Transverse colon (tissue), 4 donors: ENCODE measurements around the gene ZNF264. TPM values are rescaled to one million over a fixed set of nuclear protein-coding genes. Genes with fewer than 3 reads are reported as not detected.

ENCODE experiments used
- DNase-seq: peaks from one replicate; pipeline ENCODE4 v3.0.0-alpha.2; 2019
- H3K27ac ChIP-seq, 4 donors: fragments of 200-600 bp; sonication (generic); 2 replicates each; pipeline ENCODE4 v1.5.1; 2016 to 2018; ENCODE audit warnings: inconsistent platforms in 4 of 4
- H3K27me3 ChIP-seq: fragments of 200-600 bp; sonication (generic); 2 replicates; pipeline ENCODE4 v1.5.1; 2017; ENCODE audit warnings: inconsistent platforms
- H3K36me3 ChIP-seq, 4 donors: fragments of 200-600 bp; sonication (generic); 2 replicates each; pipeline ENCODE4 v1.5.1; 2017 to 2019; ENCODE audit warnings: inconsistent platforms in 4 of 4
- H3K4me1 ChIP-seq, 4 donors: fragments of 200-600 bp; sonication (generic); 2 replicates each; pipeline ENCODE4 v1.5.1; 2017 to 2020; ENCODE audit warnings: inconsistent platforms in 4 of 4
- H3K4me3 ChIP-seq, 4 donors: fragments of 200-600 bp; sonication (generic); 1 replicate in 1 of 4; 2 replicates in 3 of 4; pipeline versions ENCODE4 v1.5.1 to v1.6.1; 2017 to 2019; ENCODE audit warnings: inconsistent platforms in 4 of 4
- H3K9me3 ChIP-seq, 2 donors: fragments of 200-600 bp; sonication (generic); 2 replicates each; pipeline ENCODE4 v1.5.1; 2017 to 2019; ENCODE audit warnings: inconsistent platforms in 2 of 2
- EP300 ChIP-seq: sonication (generic); formaldehyde crosslinking; IDR thresholded peaks from one replicate; pipeline ENCODE4 v1.6.1; 2017; ENCODE audit warnings: antibody characterized with exemption, low read depth
- POLR2A ChIP-seq: fragments of 450-650 bp; IDR thresholded peaks from one replicate; pipeline ENCODE4 v1.6.1; 2016; ENCODE audit warnings: antibody characterized with exemption, mild to moderate bottlenecking, moderate library complexity
- POLR2AphosphoS5 ChIP-seq, 3 donors: sonication (generic); formaldehyde crosslinking; IDR thresholded peaks; one replicate each; pipeline ENCODE4 v1.6.1; 2016; ENCODE audit warnings: antibody characterized with exemption in 3 of 3
- WGBS, 2 donors: methylation state at CpG; one replicate each; pipeline ENCODE4 v1.1.5; 2018; ENCODE audit warnings: low coverage in 1 of 2; 5-methylcytosine and 5-hydroxymethylcytosine counted together
- in situ Hi-C, 4 donors: fragments of 200-750 bp; cut with MboI; loops; one replicate each; pipeline versions ENCODE4 v1.15.0 to v1.15.1; 2017; ENCODE audit warnings: low sequenced_read_pairs in 3 of 4, low pct_ligation_motif_present in 1 of 4, low pct_unique_long_range_greater_than_20kb in 1 of 4
- intact Hi-C: fragments of 100-400 bp; cut with DNase I; formaldehyde crosslinking; loops from one replicate; pipeline ENCODE4 v1.15.1; 2023; ENCODE audit warnings: low total_unique reads
- total RNA-seq, 4 donors: library from RNA; depleted of rRNA; stranded (reverse); fragments of >200 nt; gene quantifications; one replicate each; pipeline ENCODE4 v1.1.0, GENCODE V29; 2016
- TF ChIP-seq, protein P1 (sequence below), 5 experiments: fragments of 200-600 bp in 3 of 5; fragments of 450-650 bp in 2 of 5; sonication (generic) in 3 of 5; IDR thresholded peaks; 1 replicate in 2 of 5; 2 replicates in 3 of 5; pipeline ENCODE4 v1.5.1; 2016 to 2017; ENCODE audit warnings: antibody characterized with exemption in 5 of 5, inconsistent platforms in 3 of 5, mild to moderate bottlenecking in 2 of 5, moderate library complexity in 1 of 5

ZNF264 gene
- total RNA-seq, 4 donors from 2014 or later: 24.3 to 166 (median 35.6) TPM

DNA sequence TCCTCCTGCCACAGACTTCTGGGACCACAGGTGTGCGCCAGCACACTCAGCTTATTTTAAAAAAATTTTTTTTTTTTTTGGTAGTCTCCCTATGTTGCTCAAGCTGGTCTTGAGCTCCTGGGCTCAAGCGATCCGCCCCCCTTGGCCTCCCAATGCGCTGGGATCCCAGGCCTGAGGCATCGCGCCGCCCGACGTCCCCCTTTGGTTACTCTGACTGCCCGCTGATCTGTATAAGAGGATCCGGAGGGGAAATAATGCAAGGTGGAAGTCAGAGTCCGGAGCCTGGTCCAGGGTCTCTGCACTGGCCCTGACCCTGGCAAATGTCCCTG lies 48.6 kb downstream of the ZNF264 start:
- H3K9me3 ChIP-seq: no peaks in the 10 kb centered on the region
- intact Hi-C loops: loop anchor here (2.0 kb wide), 1 partner anchor 41 kb away; the partner anchor contains the start of gene ZNF460
- TF ChIP-seq, protein P1, sequence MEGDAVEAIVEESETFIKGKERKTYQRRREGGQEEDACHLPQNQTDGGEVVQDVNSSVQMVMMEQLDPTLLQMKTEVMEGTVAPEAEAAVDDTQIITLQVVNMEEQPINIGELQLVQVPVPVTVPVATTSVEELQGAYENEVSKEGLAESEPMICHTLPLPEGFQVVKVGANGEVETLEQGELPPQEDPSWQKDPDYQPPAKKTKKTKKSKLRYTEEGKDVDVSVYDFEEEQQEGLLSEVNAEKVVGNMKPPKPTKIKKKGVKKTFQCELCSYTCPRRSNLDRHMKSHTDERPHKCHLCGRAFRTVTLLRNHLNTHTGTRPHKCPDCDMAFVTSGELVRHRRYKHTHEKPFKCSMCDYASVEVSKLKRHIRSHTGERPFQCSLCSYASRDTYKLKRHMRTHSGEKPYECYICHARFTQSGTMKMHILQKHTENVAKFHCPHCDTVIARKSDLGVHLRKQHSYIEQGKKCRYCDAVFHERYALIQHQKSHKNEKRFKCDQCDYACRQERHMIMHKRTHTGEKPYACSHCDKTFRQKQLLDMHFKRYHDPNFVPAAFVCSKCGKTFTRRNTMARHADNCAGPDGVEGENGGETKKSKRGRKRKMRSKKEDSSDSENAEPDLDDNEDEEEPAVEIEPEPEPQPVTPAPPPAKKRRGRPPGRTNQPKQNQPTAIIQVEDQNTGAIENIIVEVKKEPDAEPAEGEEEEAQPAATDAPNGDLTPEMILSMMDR (IDR thresholded peaks at IDR 0.05): no peak
- TF ChIP-seq POLR2A: no peak
- no peak for TF ChIP-seq EP300
- no peak for TF ChIP-seq POLR2AphosphoS5 (IDR thresholded peaks at IDR 0.05)
- peaks cover 7 to 24% (median 18%) of the 10 kb centered on the region in 4 donors for H3K4me1 ChIP-seq
- 20 to 50% methylated on average over 1 to 12 of the region's 12 CpGs for WGBS, 2 donors
- H3K27ac ChIP-seq: peak overlapping the region; percentile 90 to 95 (median 92)
- peaks cover 0 to 12% (median 2%) of the 10 kb centered on the region in 4 donors for H3K36me3 ChIP-seq
- no peak for DNase-seq
- in situ Hi-C loops: no loop called here
- H3K27me3 ChIP-seq: no peaks in the 10 kb centered on the region
- H3K4me3 ChIP-seq: peak overlapping the region; percentile 85 to 96 (median 86)

DNA sequence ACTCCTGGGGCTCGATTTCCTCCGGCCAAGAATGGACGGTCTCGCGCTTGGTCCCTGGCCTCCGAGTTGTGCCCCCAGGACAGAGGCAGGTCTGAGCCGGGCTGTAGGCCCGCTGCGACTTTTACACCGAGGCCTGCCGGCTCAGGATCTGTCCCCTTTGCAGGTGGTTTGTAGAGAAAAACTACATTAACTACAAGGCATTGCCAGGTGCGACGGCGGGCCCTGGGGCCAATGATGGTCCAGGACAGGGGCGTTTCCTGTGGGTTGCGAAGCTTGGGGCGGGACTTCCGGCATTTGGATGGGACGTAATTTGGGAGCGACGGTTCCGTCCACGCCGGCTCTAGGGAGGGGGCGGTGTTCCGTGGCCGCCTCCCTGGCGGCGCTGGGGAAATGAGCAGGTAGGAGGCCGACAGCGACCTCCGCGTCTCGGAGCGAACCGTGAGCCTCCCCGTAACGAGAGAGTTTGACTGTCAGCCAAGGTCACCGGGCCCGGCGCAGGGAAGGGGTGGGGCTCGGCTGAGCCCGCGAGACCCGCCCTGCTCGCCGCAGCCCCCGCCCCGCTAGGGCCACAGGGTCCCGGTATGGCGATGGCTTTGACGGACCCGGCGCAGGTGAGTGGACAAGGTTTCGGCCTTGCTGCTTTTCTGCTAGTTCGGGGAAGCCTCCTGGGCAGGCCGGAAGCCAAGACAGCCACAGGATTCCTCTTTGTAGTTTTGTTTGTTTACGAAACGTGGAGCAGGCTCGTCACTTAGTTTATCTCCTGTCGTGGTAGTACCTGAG lies 49.2 kb downstream of the ZNF264 start, which contains the start of gene ZNF805:
Gene ZNF805, plus strand, starts transcription at position 322 of the 780 bp plus-strand sequence. Its CDS starts 260 bp downstream, at position 582.
- Histone ChIP-seq H3K9me3 (no peaks in the 10 kb centered on the region), H3K27me3 (no peaks in the 10 kb centered on the region), H3K4me3 (peak within 1 kb of the TSS; percentile 85 to 96 (median 86)), H3K27ac (peak within 1 kb of the TSS; percentile 90 to 95 (median 92)), H3K4me1 (peaks cover 7 to 24% (median 18%) of the 10 kb centered on the region in 4 donors), H3K36me3 (peaks cover 0 to 16% (median 4%) of the 10 kb centered on the region in 4 donors)
- TF ChIP-seq, protein P1 (IDR thresholded peaks at IDR 0.05): peak in 2 of 5 experiments; percentile 18 to 24
- TF ChIP-seq POLR2AphosphoS5 (IDR thresholded peaks at IDR 0.05) (peak in 2 of 3 donors; percentile 70 to 83), EP300 (peak; percentile 10), POLR2A (peak; percentile 74)
- peak; percentile 97 for DNase-seq
- WGBS, 2 donors: 5 to 7% methylated on average over 3 to 36 of the region's 61 CpGs
- in situ Hi-C loops (no loop called here), intact Hi-C loops (loop anchor here (2.0 kb wide), 1 partner anchor 40 kb away; the partner anchor contains the start of gene ZNF460)

DNA sequence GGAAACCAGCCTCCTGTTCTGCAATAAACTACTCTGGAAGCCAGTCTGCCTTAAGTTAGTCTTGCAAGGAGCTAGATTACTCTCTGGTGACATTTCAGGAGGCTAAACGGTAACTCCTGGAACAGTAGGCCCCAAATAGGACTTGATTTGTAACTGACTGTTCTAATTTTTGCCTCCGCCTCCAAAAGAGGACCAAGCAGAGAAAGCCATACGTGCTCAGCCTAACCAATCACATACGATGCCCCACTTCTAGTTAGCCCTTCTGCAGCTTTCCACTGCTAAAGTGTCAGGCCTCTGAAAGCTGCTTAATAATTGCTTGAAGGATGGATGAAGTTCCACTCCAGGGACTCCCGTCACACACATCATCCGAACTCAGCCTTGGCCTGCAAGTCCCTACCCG lies 49.9 kb downstream of the ZNF264 start:
- Histone ChIP-seq H3K36me3 (peaks cover 0 to 16% (median 8%) of the 10 kb centered on the region in 4 donors), H3K4me1 (peaks cover 7 to 24% (median 18%) of the 10 kb centered on the region in 4 donors), H3K9me3 (no peaks in the 10 kb centered on the region), H3K27me3 (no peaks in the 10 kb centered on the region), H3K4me3 (peak overlapping the region; percentile 85 to 96 (median 86)), H3K27ac (peak overlapping the region; percentile 90 to 95 (median 92))
- intact Hi-C loops: loop anchor here (2.0 kb wide), 1 partner anchor 40 kb away; the partner anchor contains the start of gene ZNF460
- TF ChIP-seq, protein P1 (IDR thresholded peaks at IDR 0.05): no peak
- no peak for TF ChIP-seq POLR2A
- TF ChIP-seq POLR2AphosphoS5 (IDR thresholded peaks at IDR 0.05): no peak
- no peak for TF ChIP-seq EP300
- WGBS, 2 donors: 18 to 37% methylated on average over 3 to 7 of the region's 7 CpGs
- in situ Hi-C loops: no loop called here
- no peak for DNase-seq

DNA sequence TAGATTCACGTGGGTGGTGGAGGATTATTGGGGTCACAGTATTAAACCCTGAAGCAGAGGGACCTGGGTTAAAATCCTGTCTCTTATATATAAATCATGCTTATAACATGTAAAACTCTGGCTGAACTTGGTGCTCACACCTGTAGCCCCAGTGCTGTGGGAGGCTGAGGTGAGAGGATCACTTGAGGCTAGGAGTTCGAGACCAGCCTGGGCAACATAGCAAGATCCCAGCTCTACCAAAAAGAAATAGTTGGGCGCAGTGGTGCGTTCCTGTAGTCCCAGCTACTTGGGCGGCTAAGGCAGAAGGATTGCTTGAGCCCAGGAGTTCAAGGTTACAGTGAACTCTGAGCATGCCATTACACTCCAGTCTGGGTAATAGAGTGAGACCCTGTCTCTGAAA lies 51.5 kb downstream of the ZNF264 start:
- no peaks in the 10 kb centered on the region for H3K27me3 ChIP-seq
- H3K9me3 ChIP-seq: no peaks in the 10 kb centered on the region
- 80 to 96% methylated on average over 1 to 5 of the region's 5 CpGs for WGBS, 2 donors
- intact Hi-C loops (no loop called here), in situ Hi-C loops (no loop called here)
- no peak overlapping the region for H3K27ac ChIP-seq
- H3K36me3 ChIP-seq: peaks cover 0 to 30% (median 13%) of the 10 kb centered on the region in 4 donors
- TF ChIP-seq, protein P1 (IDR thresholded peaks at IDR 0.05): no peak
- TF ChIP-seq EP300: no peak
- TF ChIP-seq POLR2A: no peak
- TF ChIP-seq POLR2AphosphoS5 (IDR thresholded peaks at IDR 0.05): no peak
- peaks cover 7 to 24% (median 18%) of the 10 kb centered on the region in 4 donors for H3K4me1 ChIP-seq
- no peak overlapping the region for H3K4me3 ChIP-seq
- no peak for DNase-seq
